Endothelial cell of umbilical vein (primary cell): ENCODE data around the gene ENAH.

Experiments used
- CTCF ChIP-seq, 2 donors: IDR thresholded peaks; 1 replicate in 1 of 2; 2 replicates in 1 of 2; pipeline ENCODE4 v1.5.1; 2011; ENCODE audit warnings: low read length in 2 of 2, mild to moderate bottlenecking in 2 of 2, moderate library complexity in 2 of 2, control low read depth in 1 of 2, inconsistent platforms in 1 of 2, low read depth in 1 of 2; ENCODE audit not compliant: insufficient read depth in 1 of 2; ENCODE audit errors: extremely low read depth in 1 of 2
- EZH2 ChIP-seq: IDR thresholded peaks from 2 replicates; pipeline ENCODE4 v1.6.1; 2012; ENCODE audit warnings: borderline replicate concordance, low read depth, mild to moderate bottlenecking, moderate library complexity, low read length, inconsistent platforms; ENCODE audit not compliant: severe bottlenecking
- FOS ChIP-seq: IDR thresholded peaks from 2 replicates; pipeline ENCODE4 v1.6.1; 2011; ENCODE audit warnings: mild to moderate bottlenecking, low read length, moderate library complexity, borderline replicate concordance; ENCODE audit not compliant: insufficient read depth
- JUN ChIP-seq: IDR thresholded peaks from 2 replicates; pipeline ENCODE4 v1.6.1; 2011; ENCODE audit warnings: borderline replicate concordance, low read depth; ENCODE audit not compliant: insufficient read length, insufficient read depth
- MAX ChIP-seq: IDR thresholded peaks from 2 replicates; pipeline ENCODE4 v1.6.1; 2011; ENCODE audit not compliant: insufficient read depth, insufficient read length
- POLR2A ChIP-seq: IDR thresholded peaks from 2 replicates; pipeline ENCODE4 v1.6.1; 2012; ENCODE audit warnings: low read depth, mild to moderate bottlenecking, control low read depth, low read length
- POLR2AphosphoS5 ChIP-seq: IDR thresholded peaks from 2 replicates; pipeline ENCODE4 v1.6.1; 2012; ENCODE audit warnings: low read depth, mild to moderate bottlenecking, control low read depth, low read length, moderate library complexity; ENCODE audit not compliant: insufficient read depth

- no peak for TF ChIP-seq CTCF (IDR thresholded peaks at IDR 0.05; ENCODE audit: extremely low read depth in 1 of 2, insufficient read depth in 1 of 2, low read depth in 1 of 2, low read length in 2 of 2)
- no peak for TF ChIP-seq EZH2
- no peak for TF ChIP-seq MAX
- TF ChIP-seq POLR2AphosphoS5, result no peak
- TF ChIP-seq FOS, result no peak
- no peak for TF ChIP-seq JUN
- TF ChIP-seq POLR2A, result no peak
Observed at GRCh38 chr1:225525377-225525776, 127.5 kb downstream of the ENAH start.
